HG02840 (cell line): ENCODE data around the gene STAT6.
"Not testable (repeated sequence)": the region's sequence is repeated elsewhere in the genome, so short reads cannot be mapped to it uniquely, and the experiment has no call there.

Experiments
- ATAC-seq: cut with Tn5 transposase; IDR thresholded peaks from one replicate; pipeline ENCODE4 v1.9.1; 2021; ENCODE audit warnings: mild to moderate bottlenecking, moderate library complexity, moderate number of reproducible peaks; ENCODE audit not compliant: unreplicated experiment, low FRiP score

Gene STAT6

GRCh38 chr12:57090924-57091637 is 20.1 kb downstream of the STAT6 start:
- no peak for ATAC-seq

GRCh38 chr12:57090490-57090889 is 20.7 kb downstream of the STAT6 start:
- ATAC-seq: no peak

GRCh38 chr12:57089271-57090245 is 21.6 kb downstream of the STAT6 start:
- ATAC-seq: no peak

DNA sequence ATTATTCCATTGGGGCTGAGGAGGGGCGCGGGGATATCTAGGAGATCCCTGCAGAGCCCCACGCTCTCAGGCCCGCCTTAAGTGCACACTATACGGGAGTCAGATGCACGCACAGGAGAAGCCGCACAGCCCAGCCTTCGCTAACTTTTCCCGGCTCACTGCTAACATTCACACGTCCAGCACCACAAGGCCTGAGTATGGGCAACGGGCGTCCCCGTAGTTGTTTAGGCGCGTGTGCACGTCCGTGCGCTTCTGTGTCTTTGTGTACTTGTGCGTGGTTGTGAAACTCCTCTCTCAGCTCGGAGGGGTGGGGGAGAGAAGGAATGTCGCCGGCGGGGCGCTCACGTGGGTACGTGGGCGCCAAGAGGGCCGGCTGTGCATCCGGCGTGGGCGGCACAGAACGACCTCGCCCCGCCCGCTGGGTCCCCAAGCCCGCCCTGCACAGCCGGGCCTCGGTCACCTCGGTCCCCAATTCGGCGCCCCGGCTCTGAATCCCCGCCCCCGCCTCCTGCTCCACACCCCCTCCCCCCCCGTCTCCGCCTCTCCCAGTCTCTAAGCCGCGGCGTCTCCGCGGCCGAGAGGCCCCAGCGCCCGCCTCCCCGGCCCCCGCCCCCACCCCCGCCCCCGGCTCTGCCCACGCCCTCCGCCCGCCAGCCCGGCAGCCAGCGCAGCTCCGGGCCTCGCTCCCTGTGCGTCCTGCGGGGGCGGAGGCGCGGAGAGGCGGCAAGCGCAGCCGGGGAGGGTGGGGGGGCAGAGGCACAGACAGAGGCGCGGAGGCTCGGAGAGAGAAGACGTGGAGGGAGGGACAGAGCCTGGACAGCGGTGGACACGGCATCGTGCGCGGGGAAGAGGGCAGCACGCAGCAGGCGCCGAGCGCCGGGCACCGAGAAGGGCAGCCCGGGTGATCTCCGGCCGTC is 22.6 kb downstream of the STAT6 start, which contains the start of gene NAB2:
TSS of gene NAB2 (plus strand) at position 761 of the 917 bp plus-strand sequence. CDS start 158 bp downstream, outside the sequence.
- peak; percentile 48 for ATAC-seq

DNA sequence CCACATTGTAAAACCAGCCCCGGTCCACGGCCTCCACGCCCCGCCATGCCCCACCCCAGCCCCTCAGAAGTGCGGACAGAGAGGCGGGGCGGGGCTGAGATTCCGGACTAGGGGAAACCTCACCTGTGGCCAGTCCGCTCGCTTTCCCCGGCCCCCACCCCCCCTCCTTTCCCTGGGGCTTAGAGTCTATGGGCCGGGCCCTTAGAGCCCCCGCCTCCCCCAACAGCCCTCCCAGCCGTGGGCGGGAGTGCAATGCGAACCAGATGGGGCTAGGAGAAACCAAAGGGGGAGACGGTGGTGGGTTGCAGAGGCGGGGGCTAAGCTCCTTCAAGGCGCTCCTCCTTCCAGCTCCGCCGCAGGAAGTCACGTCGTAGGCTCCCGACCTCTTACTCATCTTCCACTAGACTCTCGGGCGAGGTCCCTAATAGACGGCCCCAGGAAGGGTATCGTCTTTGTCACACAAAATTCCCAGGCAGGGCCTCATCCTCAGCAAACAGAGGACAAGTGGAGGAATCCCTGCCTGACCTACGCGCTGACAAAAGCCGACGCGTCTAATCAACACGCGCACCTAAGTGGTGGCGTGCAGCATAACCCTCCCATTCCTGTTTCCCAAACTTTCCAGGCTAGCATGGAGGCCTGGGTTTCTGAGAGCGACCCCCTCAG is 23.3 kb downstream of the STAT6 start:
- ATAC-seq: peak; percentile 32

- peak; percentile 26 for ATAC-seq
Observed at GRCh38 chr12:57087010-57087690, 24.0 kb downstream of the STAT6 start.

- ATAC-seq: no peak
Observed at GRCh38 chr12:57086493-57087009, 24.6 kb downstream of the STAT6 start.

DNA sequence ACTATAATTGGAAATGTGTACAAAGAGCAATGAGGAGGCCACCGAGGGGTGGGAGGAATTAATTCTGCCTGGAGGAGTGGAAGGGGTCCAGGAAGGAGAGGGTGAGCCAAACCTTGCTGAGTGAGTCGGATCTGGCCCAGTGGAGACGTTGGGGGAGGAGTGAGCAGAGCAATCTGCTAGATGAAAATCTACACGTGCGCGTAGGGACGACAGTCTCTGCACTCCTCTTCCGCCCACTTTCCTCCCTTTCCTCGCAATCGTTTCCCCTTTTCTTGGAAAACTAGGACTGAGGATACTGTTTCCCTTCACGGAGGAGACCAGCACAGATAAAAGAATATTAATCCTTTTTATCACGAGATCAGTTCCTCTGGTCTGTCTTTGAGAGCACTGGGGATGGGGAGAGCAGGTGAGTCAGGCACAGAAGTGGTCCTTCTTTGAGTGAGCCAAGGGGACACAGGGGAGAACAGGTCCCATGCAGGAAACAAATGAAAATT is 25.1 kb downstream of the STAT6 start:
- no peak for ATAC-seq

- ATAC-seq: no peak
Observed at GRCh38 chr12:57080855-57081254, 30.3 kb downstream of the STAT6 start.

GRCh38 chr12:57079821-57080220 is 31.3 kb downstream of the STAT6 start:
- ATAC-seq: no peak

DNA sequence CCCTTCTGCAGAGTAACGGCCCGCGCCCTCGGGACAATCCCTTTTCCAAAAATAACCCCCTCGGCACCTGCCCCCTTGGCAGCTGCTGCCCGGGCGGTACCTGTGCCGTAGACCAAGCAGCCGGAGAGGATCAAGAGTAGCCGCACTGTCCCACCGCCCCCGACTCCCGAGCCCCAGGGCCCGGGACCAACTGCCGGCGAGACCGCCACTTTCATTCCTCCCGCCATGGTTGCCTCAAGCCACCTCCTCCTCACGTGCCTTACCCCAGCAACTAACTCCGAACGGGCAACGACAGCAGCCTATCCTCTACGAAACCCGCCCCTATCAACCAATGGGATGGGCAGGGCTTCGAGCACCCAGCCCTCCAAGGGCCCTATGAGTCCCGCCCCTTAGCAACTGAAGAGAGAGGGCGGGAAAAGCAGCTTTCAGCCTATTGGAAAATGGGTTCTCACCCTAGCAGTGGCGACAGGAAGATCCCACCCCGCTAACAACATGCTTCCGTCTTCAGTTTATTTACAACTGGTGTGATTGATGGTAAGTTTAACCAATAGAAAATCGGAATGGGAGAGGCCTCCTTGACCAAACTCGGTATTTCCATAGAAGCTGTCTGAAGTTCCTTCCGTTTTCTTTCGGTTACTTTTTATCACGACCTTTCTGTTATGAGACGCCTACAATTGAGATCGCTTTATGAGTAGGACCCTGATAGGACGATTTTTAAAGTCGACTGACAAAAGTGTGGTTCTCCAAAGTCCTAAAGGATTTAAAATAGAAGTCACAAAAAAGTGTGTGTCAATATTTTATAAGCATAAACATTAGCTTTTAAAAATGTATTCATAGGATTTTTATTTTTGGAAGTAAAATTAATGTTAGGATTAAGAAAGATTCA is 32.4 kb downstream of the STAT6 start, which contains the start of gene NEMP1:
TSS of gene NEMP1 (minus strand) at position 273 of the 886 bp plus-strand sequence. CDS start at position 227, 46 bp downstream.
- peak; percentile 97 for ATAC-seq

- not testable (repeated sequence) for ATAC-seq
Observed at GRCh38 chr12:57073566-57074450, 37.4 kb downstream of the STAT6 start.

GRCh38 chr12:57072661-57073060 is 38.5 kb downstream of the STAT6 start:
- no peak for ATAC-seq

GRCh38 chr12:57069523-57069922 is 41.6 kb downstream of the STAT6 start:
- ATAC-seq: no peak

DNA sequence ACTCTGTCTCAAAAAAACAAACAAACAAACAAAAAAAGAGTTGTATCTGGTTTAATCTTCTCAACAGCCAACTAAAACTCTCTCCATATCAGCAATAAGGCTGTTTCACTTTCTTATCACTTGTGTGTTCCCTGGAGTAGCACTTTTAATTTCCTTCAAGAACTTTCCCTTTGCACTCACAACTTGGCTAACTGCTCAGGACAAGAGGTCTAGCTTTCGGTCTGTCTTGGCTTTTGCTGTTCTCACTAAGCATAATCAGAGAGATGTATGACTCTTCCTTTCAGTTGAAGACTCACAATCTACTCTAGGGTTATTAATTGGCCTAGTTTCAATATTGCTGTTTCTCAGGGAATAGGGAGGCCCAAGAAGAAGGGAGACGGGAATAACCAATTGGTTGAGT is 44.9 kb downstream of the STAT6 start:
- ATAC-seq: no peak

DNA sequence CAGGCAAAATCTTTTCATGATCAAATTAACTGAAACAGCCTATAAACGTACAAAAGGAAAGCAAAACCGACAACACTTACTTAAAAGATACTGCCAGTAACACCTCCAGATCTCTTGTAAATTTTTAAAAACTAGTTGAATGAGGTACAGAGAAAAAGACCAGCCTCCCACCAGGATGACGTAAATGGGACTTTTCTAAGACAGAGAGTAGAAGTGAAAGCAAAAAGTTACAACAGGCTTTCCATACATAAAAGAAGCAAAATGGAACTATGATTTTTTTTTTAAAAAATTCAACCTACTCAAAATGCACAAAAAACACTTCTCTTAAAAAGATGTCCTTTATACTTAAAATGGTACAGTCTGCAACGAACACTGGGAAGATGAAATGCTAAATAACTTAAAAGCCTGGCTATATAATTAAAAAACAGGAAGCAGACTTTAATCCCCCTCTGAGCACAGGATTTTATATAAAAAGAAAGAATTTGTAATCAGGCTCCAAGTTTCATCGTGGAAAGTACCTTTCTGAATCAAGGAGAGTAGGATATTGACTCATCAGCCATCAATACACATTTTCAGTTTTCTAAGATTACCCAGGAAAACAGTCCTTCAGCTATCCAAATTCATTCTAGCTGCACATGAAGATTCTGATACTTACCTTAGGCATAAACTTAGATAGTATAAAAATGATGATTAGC is 47.0 kb downstream of the STAT6 start:
- peak; percentile 83 for ATAC-seq
